ENCODE data around the gene FAR2. TPM values are rescaled to one million over a fixed set of nuclear protein-coding genes. Genes with fewer than 3 reads are reported as not detected.
"Not testable (repeated sequence)": the region's sequence is repeated elsewhere in the genome, so short reads cannot be mapped to it uniquely, and the experiment has no call there.

FAR2 gene
- total RNA-seq, 1 donor from 2014 or later = 3.4 TPM

GRCh38 chr12:29249930-29250329, 100.9 kb downstream of the FAR2 start:
- Histone ChIP-seq H3K36me3 (no peaks in the 10 kb centered on the region), H3K27me3 (ENCODE audit: low read depth) (no peaks in the 10 kb centered on the region), H3K27ac (replicated peaks) (no peak overlapping the region), H3K9me3 (replicated peaks) (no peaks in the 10 kb centered on the region), H3K4me1 (peaks cover 15% of the 10 kb centered on the region), H3K4me3 (no peak overlapping the region)
- intact Hi-C loops (cut with micrococcal nuclease) = no loop called here
- TF ChIP-seq CTCF (IDR thresholded peaks at IDR 0.05; ENCODE audit: borderline replicate concordance) = no peak
- DNase-seq = no peak

- peaks cover 22% of the 10 kb centered on the region for H3K4me1 ChIP-seq
- H3K27ac ChIP-seq (replicated peaks) = no peak overlapping the region
- intact Hi-C loops (cut with micrococcal nuclease) = no loop called here
- H3K9me3 ChIP-seq (replicated peaks) = no peaks in the 10 kb centered on the region
- no peak for DNase-seq
- H3K36me3 ChIP-seq = no peaks in the 10 kb centered on the region
- H3K4me3 ChIP-seq = no peak overlapping the region
- no peak for TF ChIP-seq CTCF (IDR thresholded peaks at IDR 0.05; ENCODE audit: borderline replicate concordance)
- H3K27me3 ChIP-seq (ENCODE audit: low read depth) = no peaks in the 10 kb centered on the region
Measured at GRCh38 chr12:29253906-29254625, 105.0 kb downstream of the FAR2 start.

- no peak overlapping the region for H3K4me3 ChIP-seq
- no peaks in the 10 kb centered on the region for H3K27me3 ChIP-seq (ENCODE audit: low read depth)
- peaks cover 22% of the 10 kb centered on the region for H3K4me1 ChIP-seq
- no peak for DNase-seq
- intact Hi-C loops (cut with micrococcal nuclease) = no loop called here
- H3K9me3 ChIP-seq (replicated peaks) = no peaks in the 10 kb centered on the region
- TF ChIP-seq CTCF (IDR thresholded peaks at IDR 0.05; ENCODE audit: borderline replicate concordance) = no peak
- no peak overlapping the region for H3K27ac ChIP-seq (replicated peaks)
- no peaks in the 10 kb centered on the region for H3K36me3 ChIP-seq
Measured at GRCh38 chr12:29255042-29255441, 106.0 kb downstream of the FAR2 start.

- Histone ChIP-seq H3K36me3 (no peaks in the 10 kb centered on the region), H3K27me3 (ENCODE audit: low read depth) (no peaks in the 10 kb centered on the region), H3K4me3 (no peak overlapping the region), H3K4me1 (peaks cover 22% of the 10 kb centered on the region), H3K9me3 (replicated peaks) (peaks cover 7% of the 10 kb centered on the region), H3K27ac (replicated peaks) (no peak overlapping the region)
- TF ChIP-seq CTCF (IDR thresholded peaks at IDR 0.05; ENCODE audit: borderline replicate concordance) = no peak
- intact Hi-C loops (cut with micrococcal nuclease) = no loop called here
- no peak for DNase-seq
Measured at GRCh38 chr12:29256598-29256997, 107.5 kb downstream of the FAR2 start.

GRCh38 chr12:29257687-29258086, 108.6 kb downstream of the FAR2 start:
- H3K36me3 ChIP-seq; intact Hi-C loops (cut with micrococcal nuclease); DNase-seq; H3K4me3 ChIP-seq; H3K27me3 ChIP-seq (ENCODE audit: low read depth); H3K27ac ChIP-seq (replicated peaks): not testable (repeated sequence)
- Histone ChIP-seq H3K9me3 (replicated peaks) (peaks cover 15% of the 10 kb centered on the region), H3K4me1 (peaks cover 22% of the 10 kb centered on the region)

- Histone ChIP-seq H3K4me3 (no peak overlapping the region), H3K36me3 (no peaks in the 10 kb centered on the region), H3K27me3 (ENCODE audit: low read depth) (no peaks in the 10 kb centered on the region), H3K4me1 (no peaks in the 10 kb centered on the region), H3K27ac (replicated peaks) (no peak overlapping the region), H3K9me3 (replicated peaks) (peaks cover 43% of the 10 kb centered on the region)
- TF ChIP-seq CTCF (IDR thresholded peaks at IDR 0.05; ENCODE audit: borderline replicate concordance) = no peak
- intact Hi-C loops (cut with micrococcal nuclease) = no loop called here
- DNase-seq = no peak
Measured at GRCh38 chr12:29264424-29264823, 115.3 kb downstream of the FAR2 start.

All from left ventricle myocardium inferior (tissue), 1 donor.